Measurements from ENCODE around the gene VLDLR. TPM values are rescaled to one million over a fixed set of nuclear protein-coding genes. Genes with fewer than 3 reads are reported as not detected.

The VLDLR gene
- total RNA-seq, 1 donor from 2014 or later: 2.7 TPM

Other genes with a start within 250 kb of the VLDLR start
- gene KCNV2, start 95.7 kb downstream of the VLDLR start, total RNA-seq: not detected in 2 replicates
- gene PUM3, start 222.3 kb downstream of the VLDLR start, total RNA-seq: 42.1 and 56.4 TPM in 2 replicates